Hair follicular keratinocyte (primary cell): ENCODE data around the gene SGPP1. TPM values are rescaled to one million over a fixed set of nuclear protein-coding genes. Genes with fewer than 3 reads are reported as not detected.

Experiments used
- total RNA-seq: library from RNA; depleted of rRNA; stranded (reverse); fragments of >200 nt; gene quantifications from 2 replicates; pipeline ENCODE4 v1.2.3, GENCODE V29; 2015

The SGPP1 gene
- total RNA-seq: 27.9 and 33.0 TPM in 2 replicates

DNA sequence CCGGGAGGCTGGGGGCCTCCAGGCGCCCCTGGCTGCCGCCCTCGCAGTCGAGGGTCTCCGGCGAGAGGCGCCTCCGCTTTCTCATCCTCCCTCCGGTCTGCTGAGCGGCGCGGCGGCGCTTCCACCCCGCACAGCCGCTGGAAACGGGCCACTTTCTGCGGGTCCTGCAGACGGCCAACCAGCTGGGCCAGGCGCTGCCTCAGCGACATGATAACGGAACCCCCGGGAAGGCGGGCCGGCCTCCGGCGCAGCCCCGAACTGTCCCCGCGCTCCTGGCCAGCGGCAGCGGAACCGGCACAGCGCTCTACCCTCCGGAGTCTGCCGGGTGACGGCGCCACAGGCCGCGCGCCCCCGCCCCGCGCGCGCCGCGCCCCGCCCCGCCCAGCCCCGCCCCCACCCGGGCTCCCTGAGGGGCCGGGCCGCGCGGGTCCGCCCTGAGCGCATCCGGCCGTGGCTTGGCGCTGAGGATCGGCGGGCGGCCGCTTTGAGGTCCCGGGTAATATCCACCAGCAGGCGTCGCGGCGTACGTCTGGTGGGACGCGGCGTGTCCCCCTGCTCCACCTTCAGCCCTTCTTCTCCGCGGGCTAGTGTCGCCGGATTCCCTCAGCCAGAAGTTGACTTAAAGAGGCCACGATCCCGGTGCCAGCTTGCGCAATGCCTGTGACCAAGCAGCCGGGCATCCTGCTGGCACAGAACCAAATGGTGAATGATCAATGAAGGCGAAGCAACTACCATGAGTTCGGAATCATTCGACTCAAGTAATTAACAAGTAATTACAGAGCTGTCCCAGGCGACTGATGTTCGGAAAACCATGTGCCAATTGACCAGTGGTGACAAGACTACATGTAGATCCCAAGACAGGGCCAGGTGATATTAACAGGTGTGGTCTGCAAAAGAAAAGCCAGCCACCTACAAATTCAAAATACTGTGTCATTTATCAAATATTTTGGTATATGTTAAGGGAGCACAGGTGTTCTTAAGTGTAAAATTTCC, at the start of gene SGPP1:
SGPP1 (minus strand) TSS at position 330 of the 993 bp plus-strand sequence; CDS start at position 209, 121 bp downstream.

GRCh38 chr14:63641473-63642228, 86.2 kb downstream of the SGPP1 start, which contains the start of gene WDR89:
TSS of gene WDR89 (minus strand) at chr14:63641871. CDS start at chr14:63599942, 41,929 bp downstream.

Other genes with a start within 250 kb of the SGPP1 start
- 18.6 and 20.0 TPM in 2 replicates for gene PPP2R5E, start 184.7 kb downstream of the SGPP1 start, total RNA-seq
- 9.1 and 12.6 TPM in 2 replicates for gene WDR89, start 86.2 kb downstream of the SGPP1 start, total RNA-seq
- gene SYNE2, start 124.9 kb upstream of the SGPP1 start, total RNA-seq: 22.1 and 28.0 TPM in 2 replicates